PC-9 (cell line): Measurements from ENCODE around the gene RCSD1. TPM values are rescaled to one million over a fixed set of nuclear protein-coding genes. Genes with fewer than 3 reads are reported as not detected.
A peak's percentile ranks its signal among the peaks of the same experiment; 100 is the strongest.

Experiments used
- BruUV-seq: library from RNA; stranded (reverse); fragments of 400-500 nt; replicated peaks from 2 replicates; lab custom pipeline; 2021; lab: Mats Ljungman, UMichigan
- CTCF ChIA-PET: fragments of 300-600 bp; sonication (Branson Sonifier 250); formaldehyde crosslinking; loops from one replicate; lab custom pipeline; 2022; ENCODE audit warnings: antibody characterized with exemption; lab: Charles Lee
- POLR2A ChIA-PET: fragments of 300-600 bp; sonication (Branson Sonifier 250); formaldehyde crosslinking; loops from one replicate; lab custom pipeline; 2022; ENCODE audit warnings: antibody characterized with exemption; ENCODE audit not compliant: unreplicated experiment; lab: Charles Lee
- DNase-seq, 2 experiments: peaks; one replicate each; pipeline versions ENCODE4 v3.0.0 to v3.0.0-alpha.2; 2015 to 2022; ENCODE audit warnings: mixed read lengths in 1 of 2
- H2AFZ ChIP-seq: fragments of 200-600 bp; sonication (generic); 2 replicates; pipeline ENCODE4 v1.8.1; 2017; ENCODE audit warnings: antibody characterized with exemption
- H3F3A ChIP-seq: fragments of 200-600 bp; sonication (generic); 2 replicates; pipeline ENCODE4 v1.8.1; 2017; ENCODE audit warnings: antibody characterized with exemption, mild to moderate bottlenecking, low read depth; ENCODE audit not compliant: insufficient read depth
- H3K27ac ChIP-seq: fragments of 200-600 bp; sonication (generic); 2 replicates; pipeline ENCODE4 v1.6.1; 2016; ENCODE audit warnings: mixed run types
- H3K27me3 ChIP-seq: fragments of 200-600 bp; sonication (generic); 2 replicates; pipeline ENCODE4 v1.6.1; 2016; ENCODE audit warnings: low read depth, mixed run types; ENCODE audit not compliant: insufficient read depth
- H3K36me3 ChIP-seq: fragments of 200-600 bp; sonication (generic); 2 replicates; pipeline ENCODE4 v1.6.1; 2016; ENCODE audit warnings: low read depth, mixed run types
- H3K4me1 ChIP-seq: fragments of 200-600 bp; sonication (generic); replicated peaks from 2 replicates; pipeline ENCODE4 v1.6.1; 2016; ENCODE audit warnings: mixed run types; ENCODE audit not compliant: insufficient read depth
- H3K4me2 ChIP-seq: fragments of 200-600 bp; sonication (generic); 2 replicates; pipeline ENCODE4 v1.6.1; 2017; ENCODE audit warnings: mixed run types
- H3K4me3 ChIP-seq: fragments of 200-600 bp; sonication (generic); 2 replicates; pipeline ENCODE4 v1.6.1; 2016; ENCODE audit warnings: mixed run types
- H3K79me2 ChIP-seq: fragments of 200-600 bp; sonication (generic); 2 replicates; pipeline ENCODE4 v1.6.1; 2017; ENCODE audit warnings: low read depth, mixed run types
- H3K9me2 ChIP-seq: fragments of 200-600 bp; sonication (generic); 2 replicates; pipeline ENCODE4 v1.8.1; 2017; ENCODE audit warnings: mild to moderate bottlenecking; ENCODE audit not compliant: insufficient read depth
- H3K9me3 ChIP-seq: fragments of 200-600 bp; sonication (generic); 2 replicates; pipeline ENCODE4 v1.8.1; 2016; ENCODE audit warnings: low read depth; ENCODE audit not compliant: insufficient read depth
- H4K20me1 ChIP-seq: fragments of 200-600 bp; sonication (generic); 2 replicates; pipeline ENCODE4 v1.8.1; 2017; ENCODE audit not compliant: insufficient read depth
- EZH2 ChIP-seq: fragments of 200-600 bp; sonication (generic); IDR thresholded peaks from 2 replicates; pipeline ENCODE4 v1.8.0; 2017; ENCODE audit warnings: antibody characterized with exemption, low read depth
- intact Hi-C: fragments of 100-400 bp; cut with micrococcal nuclease; formaldehyde crosslinking; loops from one replicate; pipeline ENCODE4 v1.10.0; 2022; ENCODE audit not compliant: unreplicated experiment
- total RNA-seq: library from RNA; stranded (reverse); gene quantifications from 2 replicates; pipeline ENCODE4 v1.2.3, GENCODE V29; 2021
- TF ChIP-seq, protein P1 (sequence below): fragments of 200-600 bp; sonication (generic); conservative IDR thresholded peaks from 2 replicates; pipeline ENCODE4 v1.6.1; 2017; ENCODE audit warnings: mixed run types, antibody characterized with exemption, mild to moderate bottlenecking, moderate library complexity

RCSD1 gene
- total RNA-seq, 1 experiment from 2014 or later = not detected

- Histone ChIP-seq H3K9me2 (no peaks in the 10 kb centered on the region), H3K4me3 (no peak overlapping the region), H3K27ac (no peak overlapping the region), H2AFZ (no peak overlapping the region), H3K9me3 (no peaks in the 10 kb centered on the region), H3K4me1 (peaks cover 15% of the 10 kb centered on the region), H3K79me2 (no peaks in the 10 kb centered on the region), H4K20me1 (no peaks in the 10 kb centered on the region), H3K36me3 (no peaks in the 10 kb centered on the region), H3F3A (0 out of 2 replicates have a peak, but pooled peaks cover 5% of the 10 kb centered on the region), H3K4me2 (0 out of 2 replicates have a peak overlapping the region, but pooled peaks have one; percentile 2), H3K27me3 (no peaks in the 10 kb centered on the region)
- no peak for TF ChIP-seq EZH2
- TF ChIP-seq, protein P1, sequence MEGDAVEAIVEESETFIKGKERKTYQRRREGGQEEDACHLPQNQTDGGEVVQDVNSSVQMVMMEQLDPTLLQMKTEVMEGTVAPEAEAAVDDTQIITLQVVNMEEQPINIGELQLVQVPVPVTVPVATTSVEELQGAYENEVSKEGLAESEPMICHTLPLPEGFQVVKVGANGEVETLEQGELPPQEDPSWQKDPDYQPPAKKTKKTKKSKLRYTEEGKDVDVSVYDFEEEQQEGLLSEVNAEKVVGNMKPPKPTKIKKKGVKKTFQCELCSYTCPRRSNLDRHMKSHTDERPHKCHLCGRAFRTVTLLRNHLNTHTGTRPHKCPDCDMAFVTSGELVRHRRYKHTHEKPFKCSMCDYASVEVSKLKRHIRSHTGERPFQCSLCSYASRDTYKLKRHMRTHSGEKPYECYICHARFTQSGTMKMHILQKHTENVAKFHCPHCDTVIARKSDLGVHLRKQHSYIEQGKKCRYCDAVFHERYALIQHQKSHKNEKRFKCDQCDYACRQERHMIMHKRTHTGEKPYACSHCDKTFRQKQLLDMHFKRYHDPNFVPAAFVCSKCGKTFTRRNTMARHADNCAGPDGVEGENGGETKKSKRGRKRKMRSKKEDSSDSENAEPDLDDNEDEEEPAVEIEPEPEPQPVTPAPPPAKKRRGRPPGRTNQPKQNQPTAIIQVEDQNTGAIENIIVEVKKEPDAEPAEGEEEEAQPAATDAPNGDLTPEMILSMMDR = no peak
- no TSS peak for BruUV-seq
- intact Hi-C loops = no loop called here
- CTCF ChIA-PET = no interaction called here
- POLR2A ChIA-PET = no interaction called here
- DNase-seq = no peak
Measured at GRCh38 chr1:167690053-167690452, 60.0 kb downstream of the RCSD1 start.

DNA sequence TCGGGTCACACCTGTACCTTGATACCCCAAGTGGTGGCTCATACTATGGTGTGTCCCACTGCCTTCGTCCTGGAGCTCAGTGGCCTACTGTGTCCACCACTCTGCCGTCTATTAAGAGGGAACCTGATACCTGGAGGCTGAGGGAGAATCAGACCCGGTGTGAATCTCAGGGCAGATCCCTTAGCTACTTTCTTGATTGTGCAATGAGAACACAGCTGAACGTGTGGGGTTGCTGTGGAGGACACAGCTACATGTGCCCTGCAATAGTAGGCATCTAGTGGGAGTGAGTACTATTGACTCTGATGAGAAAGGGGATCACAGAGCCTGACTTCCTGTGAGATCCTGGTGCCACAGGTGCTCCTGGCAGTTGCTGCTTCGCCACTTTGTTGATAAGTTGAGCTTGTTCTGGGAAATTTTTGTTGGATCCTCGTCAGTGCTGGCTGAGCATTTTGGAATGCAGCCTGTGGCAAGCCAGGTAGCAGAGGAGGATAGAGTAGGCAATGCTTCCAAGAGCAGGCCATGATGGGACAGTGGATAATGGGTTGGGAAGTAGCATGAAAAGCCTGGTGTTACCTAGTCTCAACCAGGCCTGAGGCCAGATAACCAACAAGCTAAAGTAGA lies 63.5 kb downstream of the RCSD1 start:
- no peaks in the 10 kb centered on the region for H3K27me3 ChIP-seq
- H2AFZ ChIP-seq = no peak overlapping the region
- no peak overlapping the region for H3K4me3 ChIP-seq
- 0 out of 2 replicates have a peak, but pooled peaks cover 5% of the 10 kb centered on the region for H3F3A ChIP-seq
- H3K27ac ChIP-seq = no peak overlapping the region
- ChIA-PET CTCF (interaction anchor here (0.8 kb wide), 1 partner anchor 292 kb away, joined by 3 read pairs; no protein-coding TSS in a partner anchor), POLR2A (no interaction called here)
- no peaks in the 10 kb centered on the region for H3K36me3 ChIP-seq
- no peaks in the 10 kb centered on the region for H4K20me1 ChIP-seq
- no peaks in the 10 kb centered on the region for H3K9me2 ChIP-seq
- H3K4me1 ChIP-seq = peaks cover 26% of the 10 kb centered on the region
- no peaks in the 10 kb centered on the region for H3K9me3 ChIP-seq
- no peak for TF ChIP-seq EZH2
- H3K79me2 ChIP-seq = no peaks in the 10 kb centered on the region
- H3K4me2 ChIP-seq = no peak overlapping the region
- intact Hi-C loops = no loop called here
- no peak for DNase-seq
- no TSS peak for BruUV-seq

DNA sequence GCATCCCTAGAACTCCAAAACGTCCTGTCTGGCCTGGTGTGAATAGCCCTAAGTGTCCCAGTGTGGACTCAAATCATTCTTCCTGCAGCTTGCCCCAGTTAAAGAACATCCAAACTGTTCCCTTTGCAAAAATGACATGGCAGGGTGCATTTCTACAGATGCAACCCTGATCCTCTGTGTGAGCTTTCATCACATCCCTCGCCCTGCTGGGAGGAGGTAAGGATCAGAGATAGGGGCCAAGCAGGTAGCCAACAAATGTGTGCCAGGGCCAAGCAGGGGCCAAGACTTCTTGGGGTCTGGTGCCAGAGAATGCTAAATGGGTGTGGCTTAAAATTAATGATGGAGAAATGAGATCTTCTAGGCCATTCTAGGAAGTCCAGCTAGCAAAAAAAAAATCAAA lies 64.7 kb downstream of the RCSD1 start:
- Histone ChIP-seq H3K79me2 (no peaks in the 10 kb centered on the region), H3K4me1 (peaks cover 18% of the 10 kb centered on the region), H3K27ac (no peak overlapping the region), H3K9me2 (no peaks in the 10 kb centered on the region), H3F3A (no peaks in the 10 kb centered on the region), H3K4me2 (no peak overlapping the region), H3K36me3 (no peaks in the 10 kb centered on the region), H3K27me3 (no peaks in the 10 kb centered on the region), H4K20me1 (no peaks in the 10 kb centered on the region), H3K9me3 (no peaks in the 10 kb centered on the region), H3K4me3 (no peak overlapping the region), H2AFZ (no peak overlapping the region)
- intact Hi-C loops = no loop called here
- ChIA-PET CTCF (no interaction called here), POLR2A (interaction anchor here (0.5 to 0.9 kb wide), 2 partner anchors 131 to 507 kb away, joined by 5 to 9 read pairs; no protein-coding TSS in a partner anchor)
- no peak for DNase-seq
- TF ChIP-seq EZH2 = no peak
- TF ChIP-seq, protein P1 = no peak
- BruUV-seq = no TSS peak
